Measurements from ENCODE around the gene ATP8B4.

The ATP8B4 gene

GRCh38 chr15:49990835-49991545 is 128.0 kb downstream of the ATP8B4 start:
- CTCF ChIA-PET, result interaction anchor here (1.1 to 2.5 kb wide), 3 partner anchors 10 to 13 kb away, joined by 3 to 7 read pairs (median 4); no protein-coding TSS in a partner anchor
- DNase-seq (ENCODE audit: extremely low spot score), result no peak
- no peak for TF ChIP-seq CTCF (IDR thresholded peaks at IDR 0.05; ENCODE audit: control extremely low read depth, extremely low read depth, low read depth, missing control alignments)
- POLR2A ChIA-PET, result no interaction called here

- no peak for TF ChIP-seq CTCF (IDR thresholded peaks at IDR 0.05; ENCODE audit: control extremely low read depth, extremely low read depth, low read depth, missing control alignments)
- DNase-seq (ENCODE audit: extremely low spot score), result no peak
- ChIA-PET POLR2A (no interaction called here), CTCF (no interaction called here)
Measured at GRCh38 chr15:49989498-49989897, 129.5 kb downstream of the ATP8B4 start.

- ChIA-PET POLR2A (no interaction called here), CTCF (no interaction called here)
- DNase-seq (ENCODE audit: extremely low spot score), result no peak
- no peak for TF ChIP-seq CTCF (IDR thresholded peaks at IDR 0.05; ENCODE audit: control extremely low read depth, extremely low read depth, low read depth, missing control alignments)
Measured at GRCh38 chr15:49988766-49989165, 130.3 kb downstream of the ATP8B4 start.

GRCh38 chr15:49987896-49988295 is 131.1 kb downstream of the ATP8B4 start:
- TF ChIP-seq CTCF (IDR thresholded peaks at IDR 0.05; ENCODE audit: control extremely low read depth, extremely low read depth, low read depth, missing control alignments), result no peak

GRCh38 chr15:49987198-49987785 is 131.7 kb downstream of the ATP8B4 start:
- CTCF ChIA-PET, result interaction anchor here (0.8 to 1.4 kb wide), 4 partner anchors 9 to 85 kb away, joined by 3 to 4 read pairs (median 3); no protein-coding TSS in a partner anchor
- no peak for TF ChIP-seq CTCF (IDR thresholded peaks at IDR 0.05; ENCODE audit: control extremely low read depth, extremely low read depth, low read depth, missing control alignments)
- POLR2A ChIA-PET, result no interaction called here
- no peak for DNase-seq (ENCODE audit: extremely low spot score)

More at GRCh38 chr15:49987896-49988295, 131.1 kb downstream of the ATP8B4 start:
- no peak for DNase-seq (ENCODE audit: extremely low spot score)
- ChIA-PET CTCF (interaction anchor here (0.8 to 1.1 kb wide), 2 partner anchors 9 to 11 kb away, joined by 3 read pairs; no protein-coding TSS in a partner anchor), POLR2A (no interaction called here)

GRCh38 chr15:49986326-49986725 is 132.7 kb downstream of the ATP8B4 start:
- ChIA-PET CTCF (interaction anchor here (1.0 to 1.4 kb wide), 3 partner anchors 9 to 86 kb away, joined by 3 to 4 read pairs (median 3); no protein-coding TSS in a partner anchor), POLR2A (no interaction called here)
- TF ChIP-seq CTCF (IDR thresholded peaks at IDR 0.05; ENCODE audit: control extremely low read depth, extremely low read depth, low read depth, missing control alignments), result no peak
- DNase-seq (ENCODE audit: extremely low spot score), result no peak

Measured in GM10248 (cell line).